IMR-90 (cell line): Measurements from ENCODE around the gene GNG8. TPM values are rescaled to one million over a fixed set of nuclear protein-coding genes. Genes with fewer than 3 reads are reported as not detected.

Experiments used
- ATAC-seq: fragments of 200-7000 bp; cut with Tn5 transposase; 2 replicates; pipeline ENCODE4 v1.9.1; 2020; ENCODE audit warnings: low read depth, mild to moderate bottlenecking, moderate library complexity
- BruUV-seq: library from RNA; stranded (reverse); fragments of 400-500 nt; replicated peaks from 2 replicates; lab custom pipeline; 2021; lab: Mats Ljungman, UMichigan
- CTCF ChIA-PET: fragments of 300-600 bp; formaldehyde crosslinking; extraction: SDS; loops from one replicate; lab custom pipeline; 2021; ENCODE audit warnings: antibody characterized with exemption; lab: Yijun Ruan, JAX
- POLR2A ChIA-PET: fragments of 300-600 bp; sonication (Branson Sonifier 250); formaldehyde crosslinking; loops from one replicate; lab custom pipeline; 2022; ENCODE audit warnings: antibody characterized with exemption; ENCODE audit not compliant: unreplicated experiment; lab: Charles Lee
- DNase-seq: peaks from one replicate; pipeline ENCODE4 v3.0.0; 2013
- H2AFZ ChIP-seq: replicated peaks from 2 replicates; pipeline ENCODE3; 2013; ENCODE audit warnings: low read length, mild to moderate bottlenecking; ENCODE audit not compliant: poor library complexity
- H2AK5ac ChIP-seq: 2 replicates; pipeline ENCODE4 v1.6.1; 2013; ENCODE audit warnings: low read depth, low read length, inconsistent platforms
- H2AK9ac ChIP-seq: replicated peaks from 2 replicates; pipeline ENCODE3; 2013; ENCODE audit warnings: mild to moderate bottlenecking, low read depth, low read length, moderate library complexity; ENCODE audit not compliant: poor library complexity
- H2BK120ac ChIP-seq: 2 replicates; pipeline ENCODE4 v1.6.1; 2013; ENCODE audit warnings: low read depth, low read length, inconsistent platforms
- H2BK15ac ChIP-seq: 3 replicates; pipeline ENCODE4 v1.6.1; 2013; ENCODE audit warnings: low read depth, low read length, inconsistent platforms
- H2BK20ac ChIP-seq: 2 replicates; pipeline ENCODE4 v1.6.1; 2013; ENCODE audit warnings: low read depth, mild to moderate bottlenecking, inconsistent platforms, low read length, moderate library complexity
- H2BK5ac ChIP-seq: 2 replicates; pipeline ENCODE4 v1.6.1; 2013; ENCODE audit warnings: mild to moderate bottlenecking, low read depth, low read length, inconsistent platforms; ENCODE audit not compliant: poor library complexity, severe bottlenecking
- H3K14ac ChIP-seq: replicated peaks from 2 replicates; pipeline ENCODE4 v1.6.1; 2013; ENCODE audit warnings: low read depth, low read length, inconsistent platforms
- H3K18ac ChIP-seq: 2 replicates; pipeline ENCODE4 v1.6.1; 2013; ENCODE audit warnings: low read depth, low read length, control low read depth
- H3K23ac ChIP-seq: 2 replicates; pipeline ENCODE4 v1.6.1; 2013; ENCODE audit warnings: low read depth, low read length, inconsistent platforms
- H3K27ac ChIP-seq: 2 replicates; pipeline ENCODE4 v1.5.1; 2013; ENCODE audit warnings: mild to moderate bottlenecking, control low read depth, low read length; ENCODE audit not compliant: insufficient read depth
- H3K27me3 ChIP-seq: 2 replicates; pipeline ENCODE4 v1.6.1; 2013; ENCODE audit warnings: low read length; ENCODE audit not compliant: control insufficient read depth, insufficient read depth
- H3K36me3 ChIP-seq: 2 replicates; pipeline ENCODE4 v1.6.1; 2013; ENCODE audit warnings: low read length, mixed read lengths; ENCODE audit not compliant: control insufficient read depth, insufficient read depth
- H3K4ac ChIP-seq: 2 replicates; pipeline ENCODE4 v1.6.1; 2013; ENCODE audit warnings: low read depth, low read length, inconsistent platforms
- H3K4me1 ChIP-seq: 2 replicates; pipeline ENCODE4 v1.6.1; 2013; ENCODE audit warnings: low read length, mixed read lengths; ENCODE audit not compliant: control insufficient read depth, insufficient read depth
- H3K4me2 ChIP-seq: 2 replicates; pipeline ENCODE4 v1.6.1; 2013; ENCODE audit warnings: low read depth, mild to moderate bottlenecking, control low read depth, low read length, moderate library complexity
- H3K4me3 ChIP-seq: 2 replicates; pipeline ENCODE4 v1.5.1; 2013; ENCODE audit warnings: low read depth, mild to moderate bottlenecking, control low read depth, low read length, moderate library complexity; ENCODE audit not compliant: insufficient read depth
- H3K56ac ChIP-seq: 2 replicates; pipeline ENCODE4 v1.6.1; 2013; ENCODE audit warnings: low read length, inconsistent platforms; ENCODE audit not compliant: insufficient read depth; ENCODE audit errors: extremely low read depth
- H3K79me1 ChIP-seq, 2 experiments: 2 replicates each; pipeline ENCODE4 v1.6.1; 2013; ENCODE audit warnings: low read length in 2 of 2, inconsistent platforms in 1 of 2, low read depth in 1 of 2
- H3K9ac ChIP-seq: 2 replicates; pipeline ENCODE4 v1.6.1; 2013; ENCODE audit warnings: low read depth, low read length, control low read depth
- H3K9me1 ChIP-seq: 2 replicates; pipeline ENCODE4 v1.6.1; 2013; ENCODE audit warnings: low read length, inconsistent platforms; ENCODE audit not compliant: insufficient read depth
- H3K9me3 ChIP-seq: 2 replicates; pipeline ENCODE4 v1.6.1; 2013; ENCODE audit warnings: low read length; ENCODE audit not compliant: control insufficient read depth, insufficient read depth
- H4K20me1 ChIP-seq: 2 replicates; pipeline ENCODE4 v1.6.1; 2013; ENCODE audit warnings: low read length, inconsistent platforms; ENCODE audit not compliant: insufficient read depth
- H4K5ac ChIP-seq: 2 replicates; pipeline ENCODE4 v1.6.1; 2013; ENCODE audit warnings: mild to moderate bottlenecking, low read depth, low read length, control low read depth
- H4K8ac ChIP-seq, 2 experiments: 2 replicates each; pipeline ENCODE4 v1.6.1; 2013; ENCODE audit warnings: low read depth in 2 of 2, low read length in 2 of 2, control low read depth in 1 of 2, inconsistent platforms in 1 of 2
- H4K91ac ChIP-seq: 2 replicates; pipeline ENCODE4 v1.6.1; 2013; ENCODE audit warnings: low read depth, low read length, inconsistent platforms; ENCODE audit not compliant: insufficient read depth
- BHLHE40 ChIP-seq: fragments of 150-350 bp; IDR thresholded peaks from 2 replicates; pipeline ENCODE4 v1.6.1; 2016; ENCODE audit warnings: mild to moderate bottlenecking, low read depth, low read length
- CEBPB ChIP-seq: IDR thresholded peaks from 2 replicates; pipeline ENCODE4 v1.6.1; 2012; ENCODE audit warnings: low read depth, low read length, improper control_type of control experiment
- CHD1 ChIP-seq: IDR thresholded peaks from 2 replicates; pipeline ENCODE4 v1.6.1; 2012; ENCODE audit warnings: low read depth, low read length, improper control_type of control experiment
- FOS ChIP-seq: fragments of 150-350 bp; IDR thresholded peaks from 2 replicates; pipeline ENCODE4 v1.6.1; 2016; ENCODE audit warnings: low read depth, low read length
- MAFK ChIP-seq: IDR thresholded peaks from 2 replicates; pipeline ENCODE4 v1.6.1; 2012; ENCODE audit warnings: low read depth, low read length, improper control_type of control experiment
- MAZ ChIP-seq: IDR thresholded peaks from 2 replicates; pipeline ENCODE4 v1.6.1; 2012; ENCODE audit warnings: low read depth, mild to moderate bottlenecking, low read length, improper control_type of control experiment, moderate library complexity, borderline replicate concordance
- MXI1 ChIP-seq: IDR thresholded peaks from 2 replicates; pipeline ENCODE4 v1.6.1; 2012; ENCODE audit warnings: low read depth, mild to moderate bottlenecking, low read length, moderate library complexity, borderline replicate concordance
- NFE2L2 ChIP-seq: fragments of 150-350 bp; IDR thresholded peaks from 2 replicates; pipeline ENCODE4 v1.6.1; 2016; ENCODE audit warnings: low read depth, mild to moderate bottlenecking, low read length
- POLR2A ChIP-seq: IDR thresholded peaks from 2 replicates; pipeline ENCODE4 v1.6.1; 2012; ENCODE audit warnings: mild to moderate bottlenecking, low read depth, low read length
- RAD21 ChIP-seq: IDR thresholded peaks from 2 replicates; pipeline ENCODE4 v1.6.1; 2012; ENCODE audit warnings: low read length, improper control_type of control experiment
- RCOR1 ChIP-seq: IDR thresholded peaks from 2 replicates; pipeline ENCODE4 v1.6.1; 2012; ENCODE audit warnings: mild to moderate bottlenecking, low read length, improper control_type of control experiment; ENCODE audit not compliant: insufficient replicate concordance
- RFX5 ChIP-seq: IDR thresholded peaks from 2 replicates; pipeline ENCODE4 v1.8.0; 2012; ENCODE audit warnings: low read depth, mild to moderate bottlenecking, low read length, moderate library complexity
- SMC3 ChIP-seq: fragments of 150-350 bp; IDR thresholded peaks from 2 replicates; pipeline ENCODE4 v1.6.1; 2016; ENCODE audit warnings: low read depth, mild to moderate bottlenecking, antibody characterized with exemption, low read length, moderate library complexity
- WGBS, 2 experiments: methylation state at CpG; one replicate each; pipeline versions ENCODE4 v1.1.5 to v1.1.7; 2013; ENCODE audit warnings: missing lambda C conversion rate in 2 of 2; ENCODE audit not compliant: insufficient read length in 1 of 2; ENCODE audit errors: extremely low coverage in 2 of 2; 5-methylcytosine and 5-hydroxymethylcytosine counted together
- dilution Hi-C: fragments of 300-500 bp; cut with HindIII; formaldehyde crosslinking; loops from one replicate; pipeline ENCODE4 v1.14.3; 2018; ENCODE audit warnings: low sequenced_read_pairs; ENCODE audit not compliant: unreplicated experiment
- in situ Hi-C: fragments of 300-500 bp; cut with MboI; formaldehyde crosslinking; loops from 3 replicates; pipeline ENCODE4 v1.14.3; 2019; ENCODE audit warnings: low sequenced_read_pairs, inconsistent platforms, mixed read lengths
- intact Hi-C: fragments of 100-400 bp; cut with micrococcal nuclease; formaldehyde crosslinking; loops from 2 replicates; pipeline ENCODE4 v1.10.0; 2022
- polyA plus RNA-seq, 3 experiments: library from polyadenylated mRNA; depleted of rRNA; stranded (reverse); fragments of >200 nt; gene quantifications; 2 replicates each; pipeline ENCODE4 v1.2.3, GENCODE V29; 2012; ENCODE audit warnings: low replicate concordance in 1 of 3
- total RNA-seq: library from RNA; depleted of rRNA; stranded (reverse); fragments of >200 nt; gene quantifications from 2 replicates; pipeline ENCODE4 v1.2.3, GENCODE V29; 2012
- TF ChIP-seq, protein P1 (sequence below): fragments of 150-350 bp; IDR thresholded peaks from 2 replicates; pipeline ENCODE4 v1.6.1; 2016; ENCODE audit warnings: low read depth, mild to moderate bottlenecking, low read length, moderate library complexity, borderline replicate concordance
- TF ChIP-seq, protein P2 (sequence below): fragments of 150-350 bp; IDR thresholded peaks from 2 replicates; pipeline ENCODE4 v1.6.1; 2017; ENCODE audit warnings: mild to moderate bottlenecking, antibody characterized with exemption, low read length, low read depth
- TF ChIP-seq, protein P3 (sequence below): conservative IDR thresholded peaks from 2 replicates; pipeline ENCODE4 v1.5.1; 2012; ENCODE audit warnings: mild to moderate bottlenecking, low read depth, low read length, improper control_type of control experiment

The GNG8 gene
- total and polyA plus RNA-seq, 2 of the 4 experiments (the other 2 are of a cell fraction), result not detected

DNA sequence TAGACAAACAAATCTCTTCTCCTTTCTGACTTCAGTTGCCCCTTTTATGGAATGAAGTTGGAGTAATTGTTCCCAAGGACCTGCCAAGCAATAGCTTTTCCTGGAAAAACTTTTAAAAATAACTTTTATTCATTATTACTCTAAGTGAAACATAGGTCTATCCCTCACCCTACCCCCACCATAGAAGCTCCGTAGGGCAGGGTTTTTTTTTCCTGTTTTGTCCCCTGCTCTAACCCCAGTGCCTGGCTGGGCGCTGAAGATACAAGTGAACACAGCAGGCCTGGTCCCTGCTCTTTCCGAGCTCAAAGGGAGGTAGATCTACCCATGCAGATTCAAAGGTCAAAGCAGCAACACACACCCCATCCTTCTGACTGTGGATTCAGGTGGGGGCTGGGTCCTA is 8.7 kb upstream of the GNG8 start:
- Histone ChIP-seq H2AFZ (no peak overlapping the region), H3K4me3 (no peak overlapping the region), H3K9ac (no peak overlapping the region), H3K4me2 (no peak overlapping the region), H2BK15ac (no peak overlapping the region), H3K9me3 (peaks cover 7% of the 10 kb centered on the region), H3K23ac (no peak overlapping the region), H3K4ac (no peak overlapping the region), H2BK120ac (no peak overlapping the region), H3K27me3 (no peaks in the 10 kb centered on the region), H3K56ac (no peak overlapping the region), H4K91ac (no peak overlapping the region), H4K20me1 (no peaks in the 10 kb centered on the region), H3K4me1 (peaks cover 3% of the 10 kb centered on the region; the same call in 1 of the 2 replicates), H2BK20ac (no peak overlapping the region), H3K14ac (no peak overlapping the region), H4K8ac (no peak overlapping the region), H3K36me3 (peaks cover 5% of the 10 kb centered on the region; the same call in 1 of the 2 replicates), H3K27ac (no peak overlapping the region), H2AK9ac (no peak overlapping the region), H3K18ac (no peak overlapping the region), H4K5ac (no peak overlapping the region), H2AK5ac (no peak overlapping the region), H3K9me1 (no peaks in the 10 kb centered on the region), H2BK5ac (no peak overlapping the region), H3K79me1 (no peaks in the 10 kb centered on the region)
- TF ChIP-seq, protein P1, sequence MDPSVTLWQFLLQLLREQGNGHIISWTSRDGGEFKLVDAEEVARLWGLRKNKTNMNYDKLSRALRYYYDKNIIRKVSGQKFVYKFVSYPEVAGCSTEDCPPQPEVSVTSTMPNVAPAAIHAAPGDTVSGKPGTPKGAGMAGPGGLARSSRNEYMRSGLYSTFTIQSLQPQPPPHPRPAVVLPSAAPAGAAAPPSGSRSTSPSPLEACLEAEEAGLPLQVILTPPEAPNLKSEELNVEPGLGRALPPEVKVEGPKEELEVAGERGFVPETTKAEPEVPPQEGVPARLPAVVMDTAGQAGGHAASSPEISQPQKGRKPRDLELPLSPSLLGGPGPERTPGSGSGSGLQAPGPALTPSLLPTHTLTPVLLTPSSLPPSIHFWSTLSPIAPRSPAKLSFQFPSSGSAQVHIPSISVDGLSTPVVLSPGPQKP, result no peak
- TF ChIP-seq MAFK, result no peak
- TF ChIP-seq RFX5, result no peak
- no peak for TF ChIP-seq NFE2L2
- TF ChIP-seq CEBPB, result no peak
- no peak for TF ChIP-seq SMC3
- TF ChIP-seq MXI1, result no peak
- TF ChIP-seq CHD1, result no peak
- no peak for TF ChIP-seq BHLHE40
- no peak for TF ChIP-seq RCOR1
- TF ChIP-seq MAZ, result no peak
- TF ChIP-seq, protein P2, sequence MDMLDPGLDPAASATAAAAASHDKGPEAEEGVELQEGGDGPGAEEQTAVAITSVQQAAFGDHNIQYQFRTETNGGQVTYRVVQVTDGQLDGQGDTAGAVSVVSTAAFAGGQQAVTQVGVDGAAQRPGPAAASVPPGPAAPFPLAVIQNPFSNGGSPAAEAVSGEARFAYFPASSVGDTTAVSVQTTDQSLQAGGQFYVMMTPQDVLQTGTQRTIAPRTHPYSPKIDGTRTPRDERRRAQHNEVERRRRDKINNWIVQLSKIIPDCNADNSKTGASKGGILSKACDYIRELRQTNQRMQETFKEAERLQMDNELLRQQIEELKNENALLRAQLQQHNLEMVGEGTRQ, result no peak
- TF ChIP-seq, protein P3, sequence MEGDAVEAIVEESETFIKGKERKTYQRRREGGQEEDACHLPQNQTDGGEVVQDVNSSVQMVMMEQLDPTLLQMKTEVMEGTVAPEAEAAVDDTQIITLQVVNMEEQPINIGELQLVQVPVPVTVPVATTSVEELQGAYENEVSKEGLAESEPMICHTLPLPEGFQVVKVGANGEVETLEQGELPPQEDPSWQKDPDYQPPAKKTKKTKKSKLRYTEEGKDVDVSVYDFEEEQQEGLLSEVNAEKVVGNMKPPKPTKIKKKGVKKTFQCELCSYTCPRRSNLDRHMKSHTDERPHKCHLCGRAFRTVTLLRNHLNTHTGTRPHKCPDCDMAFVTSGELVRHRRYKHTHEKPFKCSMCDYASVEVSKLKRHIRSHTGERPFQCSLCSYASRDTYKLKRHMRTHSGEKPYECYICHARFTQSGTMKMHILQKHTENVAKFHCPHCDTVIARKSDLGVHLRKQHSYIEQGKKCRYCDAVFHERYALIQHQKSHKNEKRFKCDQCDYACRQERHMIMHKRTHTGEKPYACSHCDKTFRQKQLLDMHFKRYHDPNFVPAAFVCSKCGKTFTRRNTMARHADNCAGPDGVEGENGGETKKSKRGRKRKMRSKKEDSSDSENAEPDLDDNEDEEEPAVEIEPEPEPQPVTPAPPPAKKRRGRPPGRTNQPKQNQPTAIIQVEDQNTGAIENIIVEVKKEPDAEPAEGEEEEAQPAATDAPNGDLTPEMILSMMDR, result no peak
- TF ChIP-seq RAD21, result no peak
- no peak for TF ChIP-seq FOS
- TF ChIP-seq POLR2A, result no peak
- DNase-seq, result no peak
- BruUV-seq, result no TSS peak
- WGBS, 2 experiments, result no CpG with 5 or more reads among the region's 3 CpGs
- dilution Hi-C loops (no loop called here), intact Hi-C loops (no loop called here), in situ Hi-C loops (no loop called here)
- ChIA-PET CTCF (no interaction called here), POLR2A (no interaction called here)
- ATAC-seq, result no peak
